Heart left ventricle (tissue), 13 donors: ENCODE measurements around the gene NEK4.

Source experiments
- POLR2A ChIP-seq, 2 donors: fragments of 450-650 bp; IDR thresholded peaks; one replicate each; pipeline ENCODE4 v1.6.1; 2017; ENCODE audit warnings: antibody characterized with exemption in 2 of 2, mild to moderate bottlenecking in 2 of 2, moderate library complexity in 2 of 2
- TF ChIP-seq, protein P1 (sequence below), 12 donors: fragments of 200-600 bp; sonication (generic) in 4 of 12; IDR thresholded peaks; one replicate each; pipeline versions ENCODE4 v1.5.0 to v1.8.0; 2018 to 2022; ENCODE audit warnings: antibody characterized with exemption in 12 of 12, mild to moderate bottlenecking in 5 of 12
- donor health status: ischemic (EF 13 %, LVEDD 7.1; RV severe dilation, severe dysfunction).
- donor health status: DM: no; HTN: yes; CAD: no.
- donor health status: DM: no; HTN: no; CAD: no.
- donor health status: ischemic (EF 25% LVEDD 6.9; RV normal size, moderate dysfunction).
- donor health status: ischemic (EF 25% LVEDD 5.7; RV mildly dilated, moderate dysfunction).
- donor health status: ischemic (EF 35%, LVEDD 5.7; RV mildly dilated, moderate dysfunction).
- donor health status: nonischemic (EF 11% LVEDD 7.7; RV severe dilation, severe dysfunction).
- donor health status: DM: yes; HTN: yes; CAD: no.
- donor health status: PGD.
- donor health status: ischemic (EF 29% LVEDD 5.4; RV normal size, mild dysfunction).
- donor health status: nonischemic (EF 23%, LVEDD 6.1; RV moderate dilation, normal function).

DNA sequence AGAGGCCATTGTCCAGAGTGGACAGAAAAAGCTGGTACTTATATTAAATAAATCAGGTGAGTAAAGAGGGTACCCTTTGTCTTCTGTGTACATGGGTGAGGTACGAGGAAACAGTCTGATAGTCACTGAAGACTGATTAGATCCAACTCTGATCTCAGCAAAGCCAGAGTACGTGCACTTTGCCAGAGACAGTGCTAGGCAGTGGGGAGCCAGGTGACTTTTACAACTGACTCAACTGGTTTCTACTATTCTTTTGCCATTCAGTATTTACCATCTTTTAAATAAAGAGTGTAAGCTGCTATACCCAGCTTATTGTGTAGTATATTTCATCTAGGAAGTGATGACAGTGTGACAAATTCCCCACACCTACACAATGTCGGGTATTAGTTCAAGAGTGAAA is 81.6 kb downstream of the NEK4 start:
- TF ChIP-seq, protein P1, sequence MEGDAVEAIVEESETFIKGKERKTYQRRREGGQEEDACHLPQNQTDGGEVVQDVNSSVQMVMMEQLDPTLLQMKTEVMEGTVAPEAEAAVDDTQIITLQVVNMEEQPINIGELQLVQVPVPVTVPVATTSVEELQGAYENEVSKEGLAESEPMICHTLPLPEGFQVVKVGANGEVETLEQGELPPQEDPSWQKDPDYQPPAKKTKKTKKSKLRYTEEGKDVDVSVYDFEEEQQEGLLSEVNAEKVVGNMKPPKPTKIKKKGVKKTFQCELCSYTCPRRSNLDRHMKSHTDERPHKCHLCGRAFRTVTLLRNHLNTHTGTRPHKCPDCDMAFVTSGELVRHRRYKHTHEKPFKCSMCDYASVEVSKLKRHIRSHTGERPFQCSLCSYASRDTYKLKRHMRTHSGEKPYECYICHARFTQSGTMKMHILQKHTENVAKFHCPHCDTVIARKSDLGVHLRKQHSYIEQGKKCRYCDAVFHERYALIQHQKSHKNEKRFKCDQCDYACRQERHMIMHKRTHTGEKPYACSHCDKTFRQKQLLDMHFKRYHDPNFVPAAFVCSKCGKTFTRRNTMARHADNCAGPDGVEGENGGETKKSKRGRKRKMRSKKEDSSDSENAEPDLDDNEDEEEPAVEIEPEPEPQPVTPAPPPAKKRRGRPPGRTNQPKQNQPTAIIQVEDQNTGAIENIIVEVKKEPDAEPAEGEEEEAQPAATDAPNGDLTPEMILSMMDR (IDR thresholded peaks at IDR 0.05) = no peak
- TF ChIP-seq POLR2A (IDR thresholded peaks at IDR 0.05) = no peak
